Ascending aorta (tissue), 2 donors: ENCODE results near the gene STRBP. TPM values are rescaled to one million over a fixed set of nuclear protein-coding genes. Genes with fewer than 3 reads are reported as not detected.

ENCODE experiments used
- DNase-seq, 2 donors: peaks; one replicate each; pipeline ENCODE4 v3.0.0-alpha.2; 2019; ENCODE audit warnings: low spot score in 2 of 2
- H3K27ac ChIP-seq, 2 donors: fragments of 200-600 bp; sonication (generic); one replicate each; pipeline ENCODE4 v1.5.1; 2016 to 2017; ENCODE audit warnings: mild to moderate bottlenecking in 1 of 2
- H3K27me3 ChIP-seq: fragments of 200-600 bp; sonication (generic); one replicate; pipeline ENCODE4 v1.5.1; 2017
- H3K36me3 ChIP-seq, 2 donors: fragments of 200-600 bp; sonication (generic); one replicate each; pipeline ENCODE4 v1.5.1; 2016
- H3K4me1 ChIP-seq, 2 donors: fragments of 200-600 bp; sonication (generic); one replicate each; pipeline ENCODE4 v1.5.1; 2016 to 2017; ENCODE audit warnings: mild to moderate bottlenecking in 1 of 2
- H3K4me3 ChIP-seq, 2 donors: fragments of 200-600 bp; sonication (generic); one replicate each; pipeline ENCODE4 v1.5.1; 2016 to 2017; ENCODE audit warnings: mild to moderate bottlenecking in 1 of 2
- H3K9me3 ChIP-seq, 2 donors: fragments of 200-600 bp; sonication (generic); one replicate each; pipeline ENCODE4 v1.5.1; 2016
- CTCF ChIP-seq, 3 experiments: fragments of 200-600 bp in 2 of 3; fragments of 450-650 bp in 1 of 3; sonication (generic) in 2 of 3; IDR thresholded peaks; one replicate each; pipeline ENCODE4 v1.5.1; 2016 to 2019; ENCODE audit warnings: antibody characterized with exemption in 3 of 3, mild to moderate bottlenecking in 1 of 3, moderate library complexity in 1 of 3
- intact Hi-C: fragments of 100-400 bp; cut with DNase I; formaldehyde crosslinking; loops from one replicate; pipeline ENCODE4 v1.15.1; 2023
- total RNA-seq: library from RNA; depleted of rRNA; stranded (reverse); fragments of >200 nt; gene quantifications from one replicate; pipeline ENCODE4 v1.1.0, GENCODE V29; 2016

STRBP gene
- total RNA-seq, 1 donor from 2014 or later, result 0.43 TPM

DNA sequence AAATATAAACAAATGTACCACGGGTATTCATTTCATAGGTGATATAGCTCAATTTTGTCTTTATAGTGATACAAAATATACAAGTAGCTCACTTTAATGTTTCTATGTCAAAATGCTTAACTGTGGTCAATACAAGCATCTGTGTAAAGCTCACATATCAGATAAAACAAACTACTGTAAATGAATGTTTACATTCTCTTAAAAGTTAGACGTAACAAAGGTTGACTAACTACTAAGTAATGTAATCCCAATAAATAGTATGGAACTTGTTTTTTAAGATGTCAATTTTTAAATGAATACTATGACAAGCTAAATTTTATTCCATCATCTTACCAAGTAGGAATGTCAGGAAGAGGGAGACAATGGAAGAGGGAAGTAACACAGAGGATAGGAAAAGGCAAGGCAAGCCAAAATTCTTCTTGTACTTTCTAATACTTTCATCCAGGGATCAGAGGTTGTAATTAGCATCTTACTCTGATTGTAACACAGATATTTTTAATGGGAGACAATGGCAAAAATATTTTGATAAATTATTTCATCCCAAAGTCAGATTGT is 105.5 kb downstream of the STRBP start:
- no peak for DNase-seq
- no peak for TF ChIP-seq CTCF (IDR thresholded peaks at IDR 0.05)
- Histone ChIP-seq H3K4me3 (no peak overlapping the region), H3K9me3 (no peaks in the 10 kb centered on the region), H3K36me3 (peaks cover 0 to 2% of the 10 kb centered on the region in 2 donors), H3K4me1 (no peaks in the 10 kb centered on the region), H3K27ac (no peak overlapping the region), H3K27me3 (no peaks in the 10 kb centered on the region)
- intact Hi-C loops, result no loop called here

DNA sequence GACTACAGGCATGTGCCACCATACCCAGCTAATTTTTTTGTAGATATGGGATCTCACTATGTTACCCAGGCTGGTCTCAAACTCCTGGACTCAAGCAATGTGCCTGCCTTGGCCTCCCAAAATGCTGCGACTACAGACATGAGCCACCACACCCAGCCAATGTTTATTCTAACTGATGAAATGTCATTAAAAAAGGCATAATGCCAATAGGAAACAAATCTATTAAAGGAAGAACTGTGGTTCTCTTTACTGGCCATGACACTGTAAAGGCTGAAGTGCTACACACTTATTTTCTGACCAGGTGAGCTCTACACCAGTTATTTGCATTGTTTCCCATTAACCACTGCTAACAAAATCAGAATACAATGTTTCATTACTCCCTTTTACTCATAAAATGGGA is 106.0 kb downstream of the STRBP start:
- H3K9me3 ChIP-seq, result no peaks in the 10 kb centered on the region
- H3K4me1 ChIP-seq, result no peaks in the 10 kb centered on the region
- no peak overlapping the region for H3K4me3 ChIP-seq
- no peak for DNase-seq
- H3K36me3 ChIP-seq, result peaks cover 0 to 7% of the 10 kb centered on the region in 2 donors
- no peak overlapping the region for H3K27ac ChIP-seq
- no peaks in the 10 kb centered on the region for H3K27me3 ChIP-seq
- no peak for TF ChIP-seq CTCF (IDR thresholded peaks at IDR 0.05)
- intact Hi-C loops, result no loop called here

DNA sequence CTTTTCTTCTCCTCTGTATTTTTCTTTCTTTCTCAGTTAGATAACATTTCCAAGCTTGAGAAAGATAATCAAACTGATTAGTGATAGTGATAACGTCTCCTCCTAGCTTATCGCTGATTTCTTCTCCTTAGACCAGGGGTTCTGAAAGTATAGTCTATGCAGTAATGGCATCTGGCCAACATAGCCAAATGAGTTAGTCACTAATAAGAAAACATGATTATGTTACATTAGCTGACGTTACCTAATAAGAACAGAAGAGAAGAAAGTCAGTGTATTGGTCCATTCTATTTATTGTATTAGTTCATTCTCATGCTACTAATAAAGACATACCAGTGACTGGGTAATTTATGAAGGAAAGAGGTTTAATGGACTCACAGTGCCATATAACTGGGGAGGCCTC is 111.2 kb downstream of the STRBP start:
- Histone ChIP-seq H3K27ac (no peak overlapping the region), H3K9me3 (no peaks in the 10 kb centered on the region), H3K4me3 (no peak overlapping the region), H3K4me1 (no peaks in the 10 kb centered on the region), H3K27me3 (no peaks in the 10 kb centered on the region), H3K36me3 (peaks cover 0 to 8% of the 10 kb centered on the region in 2 donors)
- intact Hi-C loops, result no loop called here
- no peak for TF ChIP-seq CTCF (IDR thresholded peaks at IDR 0.05)
- DNase-seq, result no peak

GRCh38 chr9:123150708-123151503 is 117.5 kb downstream of the STRBP start:
- H3K4me1 ChIP-seq, result no peaks in the 10 kb centered on the region
- no peak for DNase-seq
- no peak overlapping the region for H3K27ac ChIP-seq
- peaks cover 0 to 7% of the 10 kb centered on the region in 2 donors for H3K9me3 ChIP-seq
- H3K4me3 ChIP-seq, result no peak overlapping the region
- H3K36me3 ChIP-seq, result no peaks in the 10 kb centered on the region
- intact Hi-C loops, result no loop called here
- H3K27me3 ChIP-seq, result no peaks in the 10 kb centered on the region
- TF ChIP-seq CTCF (IDR thresholded peaks at IDR 0.05), result no peak

- no peak for TF ChIP-seq CTCF (IDR thresholded peaks at IDR 0.05)
- intact Hi-C loops, result no loop called here
- H3K4me3 ChIP-seq, result no peak overlapping the region
Observed at GRCh38 chr9:123149067-123149466, 119.3 kb downstream of the STRBP start.

More at GRCh38 chr9:123149067-123149466, 119.3 kb downstream of the STRBP start:
- no peaks in the 10 kb centered on the region for H3K4me1 ChIP-seq
- H3K36me3 ChIP-seq, result no peaks in the 10 kb centered on the region
- peaks cover 0 to 7% of the 10 kb centered on the region in 2 donors for H3K9me3 ChIP-seq
- no peaks in the 10 kb centered on the region for H3K27me3 ChIP-seq
- H3K27ac ChIP-seq, result no peak overlapping the region
- DNase-seq, result no peak
